ENCODE results near the gene DDX41.
"Not testable (repeated sequence)": the region's sequence is repeated elsewhere in the genome, so short reads cannot be mapped to it uniquely, and the experiment has no call there.

The DDX41 gene

DNA sequence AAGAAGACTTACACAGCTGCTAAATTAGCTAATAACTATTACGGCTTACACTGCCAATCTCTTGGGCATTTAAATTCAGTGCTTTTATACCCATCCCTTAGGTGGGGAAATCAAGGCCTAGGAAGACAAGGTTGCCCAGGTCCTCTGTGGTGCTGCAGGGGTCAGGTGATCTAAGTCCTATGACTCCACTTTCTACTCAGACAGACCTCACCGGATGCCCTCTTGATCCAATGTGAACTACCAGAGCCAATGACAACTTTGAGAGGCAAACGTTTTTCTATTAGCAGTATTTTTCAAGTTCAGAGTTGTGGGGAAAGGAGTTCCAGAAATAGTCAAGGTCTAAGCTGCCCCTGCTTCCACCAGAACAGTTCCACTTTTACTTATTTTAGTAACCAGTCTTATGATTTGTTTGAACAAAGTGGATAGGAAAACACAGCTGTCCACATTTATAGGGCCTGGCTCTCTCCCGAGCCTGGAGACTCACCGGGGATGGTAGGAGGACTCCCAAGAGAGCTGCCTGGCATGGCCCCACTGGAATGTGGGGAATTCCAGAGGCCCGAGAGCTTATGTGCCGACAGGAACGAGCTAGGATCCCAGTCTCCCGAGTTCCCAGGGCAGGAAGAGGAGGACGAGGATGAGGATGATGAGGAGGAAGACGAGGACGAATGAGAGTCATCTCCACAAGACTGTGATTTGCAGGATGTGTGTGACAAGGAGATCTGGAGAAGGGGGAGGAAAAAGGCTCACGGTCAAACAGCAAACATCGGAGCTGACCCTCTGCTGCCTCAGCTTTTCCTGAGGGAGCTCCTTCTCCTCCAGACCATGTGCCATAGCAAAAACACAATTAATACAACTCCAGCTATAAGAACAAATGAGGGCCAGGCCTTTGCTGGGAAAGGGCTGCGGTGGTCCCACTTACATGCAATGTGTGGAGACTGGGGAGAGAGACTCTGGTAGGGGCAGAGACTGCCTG, 20.9 kb upstream of the DDX41 start:
- no peak for DNase-seq

DNA sequence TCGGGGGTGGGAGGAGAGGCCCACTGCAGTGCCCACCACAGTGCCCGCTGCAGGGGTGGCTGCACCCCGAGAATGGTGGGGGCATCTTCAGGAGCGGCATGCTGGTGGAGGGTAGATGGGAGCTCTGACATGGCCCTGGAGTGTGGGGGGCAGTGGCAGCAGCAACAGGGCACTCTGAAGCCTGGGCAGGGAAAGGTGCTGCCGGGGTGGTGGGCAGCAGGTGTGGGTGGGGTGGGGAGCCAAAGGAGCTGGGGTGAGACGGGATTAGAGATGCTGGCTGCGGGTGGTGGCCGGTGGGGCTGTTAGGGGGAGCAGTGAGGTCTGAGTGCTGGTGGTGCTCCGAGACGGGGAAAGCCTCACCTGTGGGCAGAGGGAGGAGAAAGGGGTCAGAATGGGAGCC, 19.6 kb upstream of the DDX41 start:
- no peak for DNase-seq

DNA sequence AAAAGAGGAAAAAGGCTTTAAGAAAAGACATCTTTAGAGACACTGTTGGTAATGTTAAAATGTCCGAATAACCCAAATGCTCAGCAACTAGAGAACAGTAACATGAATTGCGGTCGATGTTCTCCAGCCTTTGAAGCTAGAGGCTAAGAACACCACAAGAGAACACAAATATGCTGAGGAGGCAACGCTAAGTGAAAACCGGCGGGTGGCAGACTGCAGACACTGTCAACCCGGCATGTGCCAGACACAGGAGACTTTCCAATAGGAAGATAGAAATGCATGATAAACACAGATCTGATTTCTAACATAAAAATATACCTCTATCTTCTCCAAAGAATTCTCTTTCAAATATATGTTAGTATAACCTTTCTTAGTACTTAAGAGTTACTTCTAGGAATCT, 18.4 kb upstream of the DDX41 start:
- no peak for DNase-seq

DNA sequence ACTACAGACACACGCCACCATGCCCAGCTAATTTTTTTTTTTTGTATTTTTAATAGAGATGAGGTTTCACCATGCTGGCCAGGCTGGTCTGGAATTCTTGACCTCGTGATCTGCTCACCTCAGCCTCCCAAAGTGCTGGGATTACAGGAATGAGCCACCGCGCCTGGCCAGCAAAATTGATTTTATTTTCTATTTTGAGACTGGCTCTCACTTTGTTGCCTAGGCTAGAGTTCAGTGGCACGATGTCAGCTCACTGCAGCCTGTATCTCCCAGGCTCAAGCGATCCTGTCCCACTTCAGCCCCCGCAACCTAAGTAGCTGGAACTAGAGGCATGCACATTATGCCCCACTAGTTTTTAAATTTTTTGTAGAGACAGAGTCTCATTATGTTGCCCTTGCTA, 17.7 kb upstream of the DDX41 start:
- DNase-seq = not testable (repeated sequence)

DNA sequence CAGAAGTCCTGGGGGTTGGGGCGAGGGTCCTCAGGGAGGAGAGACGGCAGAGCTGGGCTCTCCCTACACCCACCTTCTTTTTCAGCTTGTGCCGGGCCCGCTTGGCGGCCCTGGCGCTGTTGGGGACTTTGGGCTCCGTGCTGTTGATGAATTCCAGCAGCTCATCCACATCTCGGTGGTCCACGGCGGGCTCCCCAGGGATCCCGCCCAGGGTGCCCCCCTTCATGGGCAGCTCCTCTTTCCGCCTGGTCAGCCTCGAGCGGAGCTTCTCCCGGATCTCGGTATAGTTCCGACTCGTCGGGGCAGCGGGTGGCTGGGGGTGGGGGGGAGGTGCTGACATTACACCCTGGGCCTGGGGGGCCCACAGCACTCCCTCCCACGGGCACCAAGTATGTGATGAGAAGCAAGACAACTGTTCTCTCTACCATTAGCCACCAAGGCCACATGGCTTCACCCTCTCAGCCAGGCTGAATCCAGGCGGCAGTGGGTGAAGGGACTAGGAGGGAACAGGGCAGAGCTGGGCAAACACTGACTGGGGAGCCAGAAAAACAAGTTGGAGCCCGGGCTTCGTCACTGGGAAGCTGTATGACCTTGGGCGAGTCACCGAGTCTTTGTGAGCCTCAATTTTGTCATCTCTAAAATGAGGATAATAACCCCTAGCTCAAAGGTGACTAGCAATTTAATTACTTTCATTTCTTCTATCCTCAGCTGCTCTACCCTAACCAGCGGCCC, 14.6 kb upstream of the DDX41 start:
- DNase-seq = no peak

DNA sequence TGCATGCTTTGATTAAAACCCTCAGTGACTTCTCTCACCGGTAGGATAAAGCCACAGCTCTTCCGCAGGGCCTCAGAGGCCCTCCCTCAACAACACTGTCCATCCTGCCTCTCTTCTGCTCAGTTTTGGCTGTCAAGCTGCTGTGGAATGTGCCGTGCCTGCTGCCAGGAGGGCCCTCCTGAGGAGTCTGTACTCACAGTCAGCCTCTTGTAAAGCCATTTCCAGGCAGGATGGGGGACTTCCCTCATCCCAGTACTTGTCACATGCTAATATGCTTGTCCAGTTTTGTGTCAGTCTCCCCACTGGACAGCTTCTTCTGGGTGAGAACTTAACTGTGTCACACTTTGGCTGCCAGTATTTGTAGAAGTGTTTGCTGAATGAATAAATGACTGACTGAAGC, 13.9 kb upstream of the DDX41 start:
- no peak for DNase-seq

DNA sequence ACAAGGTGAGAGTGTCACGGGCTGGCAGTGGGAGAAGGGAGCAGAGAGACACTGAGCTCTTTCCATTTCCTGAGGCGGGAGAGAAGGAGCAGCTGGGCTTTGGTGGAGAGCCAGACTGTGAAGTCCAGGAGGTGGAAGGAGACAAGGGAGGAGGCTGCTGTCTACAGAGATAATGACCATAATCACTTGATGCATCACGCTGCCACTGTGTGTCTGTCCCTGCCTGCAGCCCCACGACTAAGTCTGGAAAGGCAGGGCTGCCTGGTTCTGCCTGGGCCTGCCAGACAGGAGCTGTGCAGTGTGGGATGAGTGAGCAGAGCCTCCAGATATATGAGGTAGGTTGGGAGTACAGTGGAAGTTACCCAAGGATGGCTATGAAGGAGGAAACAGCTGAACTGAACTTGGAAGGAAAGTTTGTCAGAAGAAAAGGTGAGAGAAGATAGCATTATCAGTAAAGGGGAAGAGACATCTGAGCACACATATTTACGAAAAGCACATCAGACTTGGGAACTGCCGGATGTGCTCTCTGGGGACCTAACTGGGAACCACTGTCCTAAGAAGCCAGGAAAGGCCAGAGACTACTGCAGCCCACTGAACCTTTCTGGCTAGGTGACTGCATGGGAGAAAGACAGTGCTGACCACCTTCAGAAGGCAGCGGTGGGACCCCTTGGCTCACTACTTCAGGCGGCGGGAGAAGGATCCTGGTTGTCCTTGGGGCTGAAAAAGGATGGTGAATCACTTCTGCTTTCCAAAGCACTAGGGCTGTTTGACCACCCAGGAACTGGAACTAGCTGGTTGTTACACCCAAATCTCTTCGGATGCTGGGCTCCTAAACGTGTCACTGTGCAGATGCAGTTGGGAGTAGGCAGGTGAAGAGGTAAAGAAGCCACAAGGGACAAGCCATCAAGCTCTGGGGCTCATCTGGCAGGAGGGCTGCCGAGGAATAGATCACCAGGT, 12.8 kb upstream of the DDX41 start:
- no peak for DNase-seq

DNA sequence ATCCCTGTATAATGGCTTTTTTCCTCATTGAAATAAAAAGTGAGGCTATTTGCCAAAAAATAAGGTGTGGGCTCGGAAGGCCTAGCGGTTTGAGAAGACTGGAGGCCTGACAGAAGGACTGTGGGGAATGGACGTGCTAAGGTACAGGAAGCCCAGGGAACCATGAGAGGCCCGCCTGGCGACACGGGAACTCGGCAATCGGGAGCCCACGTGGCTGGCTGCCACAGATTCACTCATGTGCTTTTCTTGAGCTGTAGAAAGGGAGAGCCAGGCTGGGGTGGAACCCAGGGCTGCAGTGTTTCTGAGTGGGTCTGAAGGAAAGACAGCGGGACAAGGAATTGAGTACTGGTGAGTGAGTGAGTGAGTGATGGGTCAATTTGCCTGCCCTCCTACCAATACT, 11.9 kb upstream of the DDX41 start:
- DNase-seq = no peak

DNA sequence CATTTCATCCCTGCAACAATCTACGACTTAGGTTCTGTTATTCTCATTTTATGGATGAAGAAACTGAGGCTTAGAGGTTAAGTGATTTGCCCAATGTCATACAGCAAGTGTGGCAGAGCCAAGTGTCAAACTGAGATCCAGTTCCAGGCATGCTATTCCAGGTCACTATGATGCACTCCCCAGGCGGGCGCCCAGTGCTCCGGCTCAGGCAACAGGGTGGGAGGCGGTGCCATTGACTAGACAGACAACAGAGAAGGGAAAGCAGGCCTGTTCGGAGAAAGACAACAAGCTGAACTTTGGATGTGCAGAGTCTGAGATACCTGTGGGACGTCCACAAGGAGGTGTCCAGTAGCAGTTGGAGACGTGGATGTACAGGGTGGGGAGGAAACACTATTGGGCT, 10.8 kb upstream of the DDX41 start:
- DNase-seq = no peak

DNA sequence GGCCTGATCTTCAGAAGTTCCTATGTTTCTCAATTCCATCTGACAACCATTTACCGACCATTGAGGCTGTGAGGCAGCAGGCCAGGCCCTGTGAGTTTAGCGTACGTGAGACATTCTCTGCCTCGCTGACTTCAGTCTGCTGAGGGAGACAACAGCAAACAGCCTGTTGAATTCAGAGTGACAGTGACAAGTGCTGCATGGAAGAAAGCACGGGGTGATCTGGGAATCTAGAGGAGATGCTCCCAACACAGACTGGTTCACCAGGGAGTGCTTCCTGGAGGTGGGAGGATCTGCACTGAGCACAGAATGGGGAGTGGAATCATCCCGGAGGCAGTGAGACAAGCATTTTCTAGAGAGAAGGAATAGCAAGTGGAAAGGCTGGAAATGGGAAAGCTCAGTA, 10.0 kb upstream of the DDX41 start:
- no peak for DNase-seq

DNA sequence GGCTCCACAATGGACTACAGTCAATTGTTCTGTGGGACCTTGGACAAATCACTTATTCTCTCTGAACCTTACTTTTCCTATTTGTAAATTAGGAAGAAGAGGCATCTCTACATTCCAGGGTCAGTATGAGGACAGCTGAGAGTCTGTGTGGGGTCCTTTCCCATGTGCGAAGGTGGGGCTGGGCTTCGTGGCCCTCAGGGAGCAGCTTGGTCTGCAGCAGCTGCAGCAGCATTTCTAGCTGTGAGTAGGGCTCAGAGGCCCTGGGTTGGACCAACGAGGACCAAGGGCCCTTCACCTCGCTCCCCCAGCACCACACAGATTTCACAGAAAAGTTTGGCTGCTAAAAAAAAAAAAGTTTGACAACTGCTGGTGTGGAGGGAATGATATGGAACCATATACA, 9.4 kb upstream of the DDX41 start:
- no peak for DNase-seq

DNA sequence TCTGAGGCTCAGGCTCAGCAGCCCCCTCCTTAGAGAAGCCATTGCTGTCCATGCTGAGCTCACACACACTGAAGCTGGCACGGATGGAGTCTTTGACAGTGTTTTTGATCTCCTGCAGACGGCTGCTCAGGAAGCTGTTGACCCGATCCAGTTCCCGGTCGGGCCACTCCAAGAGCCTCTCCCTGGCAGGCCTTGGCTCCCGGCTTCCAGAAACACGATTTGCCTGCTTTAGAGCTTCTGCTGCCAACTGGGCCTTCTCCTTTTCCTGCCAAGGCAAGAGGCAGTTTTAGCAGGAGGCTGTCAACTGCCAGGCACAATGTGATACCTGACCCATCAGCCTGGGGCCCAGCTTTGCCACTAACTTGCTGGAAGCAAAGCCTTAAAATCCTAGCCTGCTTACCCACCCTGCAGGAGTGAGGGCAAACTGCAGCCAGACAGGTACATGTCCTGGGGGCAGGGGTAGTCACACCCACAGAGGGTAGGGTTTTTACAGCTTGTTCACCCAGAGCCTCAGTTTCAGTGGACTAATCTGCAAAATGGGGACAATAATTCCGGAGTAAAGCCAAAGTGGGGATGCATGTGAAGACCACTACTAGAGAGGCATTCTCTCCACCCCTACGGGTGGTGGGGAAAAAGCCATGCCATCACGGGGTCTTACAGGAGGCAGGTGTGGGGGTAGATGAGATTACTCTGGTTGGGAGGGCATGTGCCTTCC, 8.3 kb upstream of the DDX41 start:
- no peak for DNase-seq

DNA sequence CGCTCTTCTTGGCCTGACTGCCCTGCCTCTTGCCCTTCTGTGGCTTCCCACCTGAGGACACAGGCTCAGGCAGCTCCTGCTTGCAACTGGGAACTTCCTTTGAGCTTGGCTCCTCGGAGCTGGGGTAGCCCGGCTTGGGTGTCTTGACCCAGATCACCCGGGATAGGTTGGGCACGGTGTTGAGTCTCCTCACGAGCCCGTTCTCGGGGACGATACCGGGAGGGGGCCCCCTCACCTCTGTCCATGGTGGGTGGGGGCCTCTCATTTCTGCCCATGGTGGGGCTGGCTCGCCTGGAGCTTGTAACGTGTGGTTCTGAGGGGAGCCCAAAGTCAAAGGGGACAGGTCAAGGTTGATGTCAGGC, 7.8 kb upstream of the DDX41 start:
- DNase-seq = no peak

DNA sequence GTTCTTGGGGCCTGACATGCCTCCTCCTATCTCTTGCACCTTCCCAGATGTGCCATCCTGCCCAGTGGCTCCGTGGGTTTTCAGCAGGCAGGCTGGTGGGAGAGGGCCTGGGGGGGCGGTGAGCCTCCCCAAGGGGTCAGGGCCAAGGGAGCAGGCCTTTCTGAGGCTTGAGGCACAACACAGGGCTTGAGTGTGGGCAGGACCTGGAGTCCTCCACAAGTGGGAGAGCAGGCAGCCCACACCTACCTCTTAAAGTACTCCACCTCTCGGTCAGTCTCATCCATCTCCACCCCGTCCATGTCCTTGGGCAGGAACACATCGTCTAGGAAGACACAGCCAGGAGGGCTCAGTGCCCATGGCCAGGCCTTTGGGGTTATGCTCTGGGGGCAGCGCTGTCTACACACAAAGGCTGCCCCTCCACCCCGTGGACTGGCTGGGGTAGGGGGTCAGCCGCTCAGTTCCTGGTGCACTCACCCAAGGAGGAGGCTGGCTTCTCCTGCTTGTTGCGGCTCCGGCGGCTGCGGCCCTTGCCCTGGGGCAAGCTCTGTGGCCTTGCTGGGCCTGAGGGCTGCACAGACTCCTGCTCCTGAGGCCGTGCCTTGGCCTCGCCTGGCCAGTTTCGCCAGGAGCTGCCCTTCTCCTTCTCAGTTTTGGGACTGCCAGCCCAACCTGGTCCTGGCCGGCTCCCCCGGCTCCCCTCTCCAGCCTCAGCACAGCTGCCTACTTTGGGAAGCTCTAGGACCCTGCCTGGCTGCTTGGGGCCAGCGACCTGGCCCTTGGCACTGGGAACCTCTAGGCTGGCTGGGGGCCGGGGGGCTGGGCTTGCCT, 7.2 kb upstream of the DDX41 start:
- DNase-seq = no peak

DNA sequence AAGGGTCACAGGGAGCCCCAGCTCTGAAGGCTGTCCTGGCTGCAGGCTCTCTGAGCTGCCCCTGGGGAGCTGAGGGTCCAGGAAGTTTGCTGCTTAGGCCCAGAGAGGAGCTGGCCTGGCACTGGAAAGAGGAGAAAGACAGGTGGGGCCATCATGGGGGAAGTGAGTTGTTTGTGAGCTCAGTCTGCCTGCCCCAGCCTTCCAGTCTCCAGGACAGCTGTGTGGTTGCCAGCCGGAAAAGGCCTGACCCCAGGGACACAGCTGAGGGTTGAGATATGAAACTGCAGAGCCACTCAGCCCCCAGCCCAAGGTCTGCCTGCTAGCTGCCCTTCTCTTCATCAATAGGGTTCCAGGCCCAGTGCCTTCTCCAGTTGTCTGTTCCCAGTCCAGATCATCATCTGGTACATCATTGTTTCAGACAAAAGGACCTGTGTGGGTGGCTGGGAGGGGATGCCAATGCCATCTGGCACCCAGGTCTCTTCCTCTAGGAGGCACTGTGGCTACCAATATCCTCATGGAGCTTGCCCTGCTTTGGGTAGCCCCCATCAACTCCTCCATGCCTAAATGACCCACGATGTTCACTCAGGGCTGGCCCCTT, 4.3 kb upstream of the DDX41 start:
- DNase-seq = no peak

DNA sequence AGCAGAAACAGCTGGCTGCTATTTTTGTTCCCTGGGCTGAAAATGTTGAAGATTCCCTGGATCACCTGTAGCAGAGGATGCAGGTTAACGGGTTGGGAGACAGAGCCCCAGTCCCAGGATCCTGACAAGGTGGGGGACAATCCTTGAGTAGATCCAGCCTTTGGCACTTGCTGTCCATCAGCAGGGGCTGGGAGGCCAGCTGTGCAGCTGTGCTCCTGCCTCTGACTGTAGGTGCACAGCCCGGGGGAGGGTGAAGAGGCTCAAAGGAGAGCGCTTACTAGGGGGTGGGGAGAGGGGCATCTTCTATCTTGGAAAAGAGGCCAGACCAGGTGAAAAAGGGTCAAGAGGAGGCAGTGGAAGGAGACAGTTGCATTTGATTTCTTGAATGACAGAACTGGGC, 3.5 kb upstream of the DDX41 start:
- no peak for DNase-seq

DNA sequence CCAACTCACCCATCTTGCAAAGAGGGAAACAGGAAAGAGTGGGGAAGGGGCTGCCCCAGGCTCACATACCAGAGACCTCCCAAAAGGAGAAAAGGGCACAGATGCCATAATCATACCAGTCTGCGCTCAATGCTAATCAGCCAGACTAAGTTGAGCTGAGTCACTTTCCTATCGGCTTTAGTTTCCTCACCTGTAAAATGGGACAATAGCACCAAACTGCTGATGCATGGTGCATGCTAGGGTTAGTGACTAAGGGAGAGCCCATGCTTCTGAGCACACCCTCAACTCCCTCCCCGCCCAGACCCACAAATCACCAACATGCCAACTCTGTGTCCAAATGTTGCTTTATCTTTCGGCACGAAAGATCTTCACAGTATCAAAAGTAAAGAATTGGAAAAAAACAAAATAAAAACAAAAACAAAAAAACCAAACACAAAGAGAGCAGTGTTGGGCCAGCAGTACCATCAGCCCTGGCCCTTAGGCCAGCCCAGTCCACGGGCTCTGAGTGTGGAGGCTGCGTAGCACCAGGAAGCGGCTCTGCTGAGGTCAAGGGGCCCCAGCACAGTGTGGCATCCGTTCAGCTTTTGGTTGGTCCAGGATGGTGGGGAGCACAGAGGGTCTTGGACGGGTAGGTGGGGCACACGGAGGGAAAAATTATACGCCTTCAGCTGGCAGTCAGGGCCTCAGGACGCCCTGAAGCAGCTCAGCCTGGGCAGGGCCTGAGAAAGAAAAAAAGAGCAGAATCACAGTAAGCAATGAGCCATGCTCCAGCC, 2.9 kb upstream of the DDX41 start:
- no peak for DNase-seq

DNA sequence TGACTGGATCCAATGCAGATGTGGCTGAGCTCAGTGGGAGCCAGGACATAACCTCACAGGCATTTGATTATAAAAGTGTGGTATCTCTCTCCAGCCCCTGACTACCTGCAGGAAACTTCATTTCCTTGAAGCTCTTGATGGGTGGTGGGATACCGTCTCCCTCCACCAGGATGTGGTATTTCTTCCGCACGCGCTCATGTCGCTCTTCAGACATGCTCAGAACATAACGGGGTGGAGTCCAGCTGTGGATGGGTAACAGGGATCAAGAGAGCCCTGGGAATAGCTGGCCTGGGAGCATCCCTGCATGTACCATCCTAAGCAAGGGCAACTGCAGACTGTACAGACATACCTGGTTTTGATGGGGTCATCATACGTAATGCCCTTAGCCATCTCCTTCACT, 1.2 kb downstream of the DDX41 start:
- no peak for DNase-seq

DNA sequence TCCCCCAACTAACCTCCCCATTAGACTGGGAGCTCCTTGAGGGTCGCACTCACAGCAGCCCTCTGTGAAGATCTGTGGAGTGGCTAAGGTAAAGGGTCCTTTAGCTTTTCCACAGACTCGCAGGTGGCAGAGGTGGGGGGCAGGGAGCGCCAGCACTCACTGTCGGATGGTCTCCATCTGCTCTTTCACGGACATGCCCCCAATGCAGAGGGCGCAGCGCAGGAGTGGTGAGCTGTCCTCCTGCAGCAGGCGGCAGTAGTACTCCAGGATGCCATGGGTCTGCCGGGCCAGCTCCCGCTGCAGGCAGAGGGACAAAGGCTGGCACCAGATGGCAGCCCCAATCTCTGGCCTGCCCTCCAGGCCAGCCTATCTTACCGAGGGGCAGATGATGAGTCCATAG, 2.2 kb downstream of the DDX41 start:
- DNase-seq = no peak

DNA sequence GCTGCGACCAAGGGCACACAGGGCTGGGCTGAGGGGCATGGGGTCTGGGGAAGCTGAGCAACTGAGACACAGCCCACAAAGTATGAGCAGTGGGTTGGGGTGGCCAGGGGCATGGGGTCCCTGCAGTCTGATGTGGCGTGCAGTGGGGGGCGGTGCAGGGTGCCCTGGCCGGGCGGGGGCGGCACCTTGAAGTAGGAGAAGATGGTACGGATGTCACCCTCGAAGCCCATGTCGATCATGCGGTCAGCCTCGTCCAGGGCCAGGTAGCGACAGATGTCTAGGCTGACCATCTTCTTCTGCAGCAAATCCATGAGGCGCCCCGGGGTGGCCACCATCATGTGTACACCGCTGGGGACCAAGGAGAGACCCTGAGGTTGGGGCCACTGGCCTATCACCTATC, 3.3 kb downstream of the DDX41 start:
- DNase-seq = no peak

All from CD4-positive, alpha-beta T cell treated with Interleukin-1 beta for 1 hour (primary cell).